Astrocyte (in vitro differentiated cells and primary cell): Measurements from ENCODE around the gene AP4E1.

ENCODE experiments used
- CTCF ChIP-seq: IDR thresholded peaks from 2 replicates; pipeline ENCODE4 v1.5.1; 2011; ENCODE audit warnings: low read depth, mild to moderate bottlenecking, inconsistent platforms, low read length, moderate library complexity; ENCODE audit not compliant: insufficient read depth
- EZH2 ChIP-seq: IDR thresholded peaks from 2 replicates; pipeline ENCODE4 v1.6.1; 2012; ENCODE audit warnings: mild to moderate bottlenecking, low read length, inconsistent platforms; ENCODE audit not compliant: insufficient read depth

- TF ChIP-seq CTCF (no peak), EZH2 (no peak)
Measured at GRCh38 chr15:50865515-50866353, 42.7 kb upstream of the AP4E1 start.
